ENCODE results near the gene NRIP1.

DNA sequence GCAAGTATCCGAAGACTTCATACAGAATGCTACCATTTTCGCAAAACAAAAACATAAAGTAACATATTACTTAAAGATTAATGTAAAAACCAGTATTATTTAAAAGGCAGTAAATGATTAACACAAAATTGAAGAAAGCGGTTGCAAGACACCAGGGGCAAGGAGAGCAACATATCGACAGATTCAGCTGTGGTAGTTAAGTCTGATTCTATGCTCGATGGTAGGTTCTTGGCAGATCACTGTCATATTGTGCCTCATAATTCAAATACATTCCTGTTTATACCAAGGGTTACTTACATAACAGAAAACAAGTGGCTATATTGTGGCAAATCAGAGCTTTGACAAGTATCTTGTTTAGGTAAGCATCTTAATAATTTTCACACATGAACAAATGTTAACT is 37.7 kb downstream of the NRIP1 start:
- TF ChIP-seq YY1 (IDR thresholded peaks at IDR 0.05; ENCODE audit: low read depth, low read length): no peak
- TF ChIP-seq PAX5 (IDR thresholded peaks at IDR 0.05; ENCODE audit: borderline replicate concordance, low read depth, low read length): no peak
- no peak for TF ChIP-seq NR2C1 (IDR thresholded peaks at IDR 0.05)
- TF ChIP-seq SMC3 (IDR thresholded peaks at IDR 0.05; ENCODE audit: borderline replicate concordance, low read length): no peak
- TF ChIP-seq RAD51 (IDR thresholded peaks at IDR 0.05): no peak
- no peak for TF ChIP-seq SRF (IDR thresholded peaks at IDR 0.05; ENCODE audit: low read depth in 2 of 2, low read length in 2 of 2)
- TF ChIP-seq EZH2 (IDR thresholded peaks at IDR 0.05; ENCODE audit: borderline replicate concordance, control insufficient read depth, low read depth, low read length): no peak
- no peak for TF ChIP-seq TCF7 (IDR thresholded peaks at IDR 0.05; ENCODE audit: borderline replicate concordance)
- TF ChIP-seq, protein P1, sequence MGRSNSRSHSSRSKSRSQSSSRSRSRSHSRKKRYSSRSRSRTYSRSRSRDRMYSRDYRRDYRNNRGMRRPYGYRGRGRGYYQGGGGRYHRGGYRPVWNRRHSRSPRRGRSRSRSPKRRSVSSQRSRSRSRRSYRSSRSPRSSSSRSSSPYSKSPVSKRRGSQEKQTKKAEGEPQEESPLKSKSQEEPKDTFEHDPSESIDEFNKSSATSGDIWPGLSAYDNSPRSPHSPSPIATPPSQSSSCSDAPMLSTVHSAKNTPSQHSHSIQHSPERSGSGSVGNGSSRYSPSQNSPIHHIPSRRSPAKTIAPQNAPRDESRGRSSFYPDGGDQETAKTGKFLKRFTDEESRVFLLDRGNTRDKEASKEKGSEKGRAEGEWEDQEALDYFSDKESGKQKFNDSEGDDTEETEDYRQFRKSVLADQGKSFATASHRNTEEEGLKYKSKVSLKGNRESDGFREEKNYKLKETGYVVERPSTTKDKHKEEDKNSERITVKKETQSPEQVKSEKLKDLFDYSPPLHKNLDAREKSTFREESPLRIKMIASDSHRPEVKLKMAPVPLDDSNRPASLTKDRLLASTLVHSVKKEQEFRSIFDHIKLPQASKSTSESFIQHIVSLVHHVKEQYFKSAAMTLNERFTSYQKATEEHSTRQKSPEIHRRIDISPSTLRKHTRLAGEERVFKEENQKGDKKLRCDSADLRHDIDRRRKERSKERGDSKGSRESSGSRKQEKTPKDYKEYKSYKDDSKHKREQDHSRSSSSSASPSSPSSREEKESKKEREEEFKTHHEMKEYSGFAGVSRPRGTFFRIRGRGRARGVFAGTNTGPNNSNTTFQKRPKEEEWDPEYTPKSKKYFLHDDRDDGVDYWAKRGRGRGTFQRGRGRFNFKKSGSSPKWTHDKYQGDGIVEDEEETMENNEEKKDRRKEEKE (IDR thresholded peaks at IDR 0.05): no peak
- no peak for TF ChIP-seq SIN3A (IDR thresholded peaks at IDR 0.05; ENCODE audit: low read depth, low read length)
- TF ChIP-seq, protein P2, sequence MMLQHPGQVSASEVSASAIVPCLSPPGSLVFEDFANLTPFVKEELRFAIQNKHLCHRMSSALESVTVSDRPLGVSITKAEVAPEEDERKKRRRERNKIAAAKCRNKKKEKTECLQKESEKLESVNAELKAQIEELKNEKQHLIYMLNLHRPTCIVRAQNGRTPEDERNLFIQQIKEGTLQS (IDR thresholded peaks at IDR 0.05; ENCODE audit: borderline replicate concordance, extremely low read depth, low read depth, low read length): no peak

Data from GM12878 (cell line).